GM12864 (cell line): ENCODE results near the gene CCDC50.

ENCODE experiments used
- DNase-seq: peaks from one replicate; pipeline ENCODE4 v3.0.0-alpha.2; 2011; ENCODE audit warnings: low read depth
- H3K4me3 ChIP-seq: 2 replicates; pipeline ENCODE4 v1.5.1; 2011; ENCODE audit warnings: mild to moderate bottlenecking, low read depth, low read length, control low read depth
- CTCF ChIP-seq: IDR thresholded peaks from 2 replicates; pipeline ENCODE4 v1.5.1; 2011; ENCODE audit warnings: low read depth, mild to moderate bottlenecking, moderate library complexity, low read length, control low read depth, inconsistent platforms; ENCODE audit errors: missing control alignments

The CCDC50 gene

GRCh38 chr3:191414286-191414685 lies 85.1 kb downstream of the CCDC50 start:
- DNase-seq, result no peak
- no peak for TF ChIP-seq CTCF
- H3K4me3 ChIP-seq, result no peak overlapping the region

DNA sequence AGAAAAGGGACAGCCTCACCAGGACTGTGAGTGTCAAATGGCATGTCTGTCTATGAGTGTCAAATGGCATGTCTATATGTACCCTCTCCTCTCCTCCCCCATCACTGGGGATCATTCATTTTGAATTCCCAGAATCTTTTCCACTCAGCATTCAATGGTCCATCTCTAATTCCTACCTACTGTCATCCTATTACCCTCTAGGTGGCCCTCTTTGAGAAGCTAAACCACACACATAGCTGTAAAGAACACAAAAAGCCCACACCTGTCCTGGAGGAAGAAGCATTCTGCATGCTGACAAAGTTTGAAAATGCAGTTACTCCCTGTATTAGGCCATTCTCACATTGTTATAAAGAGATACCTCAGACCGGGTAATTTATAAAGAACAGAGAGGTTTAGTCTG lies 85.5 kb downstream of the CCDC50 start:
- H3K4me3 ChIP-seq, result no peak overlapping the region
- no peak for TF ChIP-seq CTCF
- no peak for DNase-seq

- TF ChIP-seq CTCF, result no peak
- no peak overlapping the region for H3K4me3 ChIP-seq
- no peak for DNase-seq
These were observed 86.4 kb downstream of the CCDC50 start for GRCh38 chr3:191415566-191415965.

DNA sequence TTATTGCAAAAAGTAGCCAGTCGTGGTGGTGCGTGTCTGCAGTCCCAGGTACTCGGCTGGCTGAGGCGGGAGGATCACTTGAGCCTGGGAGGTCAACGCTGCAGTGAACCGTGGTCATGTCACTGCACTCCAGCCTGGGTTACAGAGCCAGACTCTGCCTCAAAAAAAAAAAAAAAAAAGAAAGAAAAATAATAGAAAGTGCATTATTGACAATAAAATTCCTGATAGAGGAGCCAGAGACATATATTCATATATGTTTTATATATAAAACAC lies 88.2 kb downstream of the CCDC50 start:
- TF ChIP-seq CTCF, result no peak
- no peak for DNase-seq
- H3K4me3 ChIP-seq, result no peak overlapping the region

- no peak for DNase-seq
- no peak for TF ChIP-seq CTCF
These were observed 91.6 kb downstream of the CCDC50 start for GRCh38 chr3:191420771-191421170.

DNA sequence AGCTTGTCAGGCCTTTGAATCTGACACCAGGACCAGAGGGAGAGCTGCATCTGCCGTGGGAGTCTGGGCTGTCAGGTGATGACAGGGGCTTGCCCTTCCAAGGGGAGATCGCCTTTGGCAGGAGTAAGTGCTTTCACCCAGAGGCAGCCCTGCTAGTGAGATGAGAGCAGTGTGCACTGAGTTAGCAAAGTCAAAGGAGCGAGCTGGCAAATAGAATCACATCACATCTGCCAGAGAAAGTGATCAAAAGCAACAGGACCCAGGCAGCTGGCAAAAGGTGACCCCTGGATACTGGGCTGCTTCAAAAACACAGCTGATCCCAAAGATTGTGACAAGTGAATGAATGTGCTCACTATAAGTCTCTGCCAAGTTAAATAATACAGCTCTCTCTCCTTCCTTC lies 95.7 kb downstream of the CCDC50 start:
- H3K4me3 ChIP-seq, result no peak overlapping the region
- no peak for TF ChIP-seq CTCF
- no peak for DNase-seq

More at GRCh38 chr3:191420771-191421170, 91.6 kb downstream of the CCDC50 start:
- no peak overlapping the region for H3K4me3 ChIP-seq

DNA sequence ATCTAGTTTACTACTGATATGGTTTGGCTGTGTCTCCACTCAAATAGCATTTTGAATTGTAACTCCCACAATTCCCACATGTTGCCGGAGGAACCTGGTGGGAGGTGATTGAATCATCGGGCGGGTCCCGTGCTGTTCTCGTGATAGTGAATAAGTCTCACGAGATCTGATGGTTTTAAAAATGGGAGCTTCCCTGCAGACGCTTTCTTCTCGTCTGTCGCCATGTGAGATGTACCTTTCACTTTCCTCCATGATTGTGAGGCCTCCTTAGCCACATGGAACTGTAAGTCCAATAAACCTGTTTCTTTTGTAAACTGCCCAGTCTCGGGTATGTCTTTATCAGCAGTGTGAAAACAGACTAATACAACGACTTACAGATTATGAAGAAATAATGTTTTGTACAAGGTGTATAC lies 96.1 kb downstream of the CCDC50 start:
- no peak overlapping the region for H3K4me3 ChIP-seq
- no peak for TF ChIP-seq CTCF
- no peak for DNase-seq
